ENCODE data around the gene CCDC71. TPM values are rescaled to one million over a fixed set of nuclear protein-coding genes. Genes with fewer than 3 reads are reported as not detected.

CCDC71 gene
- total and polyA plus RNA-seq, 2 donors (not counting 3 experiments of a cell fraction or from before 2014, with no cell fraction given) = 23.5 to 41.6 TPM

DNA sequence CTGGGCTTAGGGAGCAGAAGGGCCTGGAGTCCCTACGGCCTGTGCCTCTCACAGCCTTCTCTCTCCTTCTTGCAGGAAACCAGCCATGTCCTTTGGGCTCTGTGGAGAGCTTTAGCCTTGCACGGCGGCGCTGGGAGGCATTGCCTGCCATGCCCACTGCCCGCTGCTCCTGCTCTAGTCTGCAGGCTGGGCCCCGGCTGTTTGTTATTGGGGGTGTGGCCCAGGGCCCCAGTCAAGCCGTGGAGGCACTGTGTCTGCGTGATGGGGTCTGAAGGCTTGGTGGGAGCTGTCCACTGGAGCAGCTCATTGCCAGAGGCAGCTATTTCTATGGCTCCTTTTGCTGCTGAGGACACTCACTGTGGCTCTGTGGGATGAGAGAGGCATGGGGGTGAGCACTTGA, 9.4 kb upstream of the CCDC71 start:
- H3K36me3 ChIP-seq (ENCODE audit: control insufficient read depth in 2 of 2, extremely low read depth in 1 of 2, insufficient read depth in 2 of 2, low read length in 2 of 2) = peaks cover 0 to 21% of the 10 kb centered on the region in 2 experiments
- no peak overlapping the region for H3K27ac ChIP-seq (ENCODE audit: insufficient read depth, low read depth, low read length)
- BruUV-seq (replicated peaks) = no TSS peak
- no peak overlapping the region for H3K4me3 ChIP-seq (replicated peaks in 1 of 3; ENCODE audit: insufficient read depth in 1 of 3, low read depth in 1 of 3, low read length in 3 of 3)
- ChIA-PET CTCF (interaction anchor here (1.0 to 8.5 kb wide), 2 partner anchors 37 to 274 kb away, joined by 3 to 87 read pairs; no protein-coding TSS in a partner anchor), POLR2A (no interaction called here)
- FAIRE-seq = no peak
- no peaks in the 10 kb centered on the region for H3K27me3 ChIP-seq (ENCODE audit: control insufficient read depth in 2 of 2, insufficient read depth in 2 of 2, low read length in 2 of 2)
- H3K79me2 ChIP-seq (ENCODE audit: control insufficient read depth, insufficient read depth, low read length) = no peaks in the 10 kb centered on the region
- H3K9me3 ChIP-seq (replicated peaks; ENCODE audit: control insufficient read depth, insufficient read depth, low read length) = no peaks in the 10 kb centered on the region
- H3K4me2 ChIP-seq (ENCODE audit: insufficient read depth, low read length) = no peak overlapping the region
- H2AFZ ChIP-seq (ENCODE audit: low read depth, low read length) = no peak overlapping the region
- peaks cover 18% of the 10 kb centered on the region for H3K4me1 ChIP-seq (ENCODE audit: control insufficient read depth, extremely low read depth, insufficient read depth, low read length)
- intact Hi-C loops (cut with micrococcal nuclease) (no loop called here), dilution Hi-C loops (cut with MboI; ENCODE audit: extremely low pct_ligation_motif_present, low sequenced_read_pairs) (no loop called here)
- no peaks in the 10 kb centered on the region for H3K9me1 ChIP-seq (replicated peaks; ENCODE audit: control insufficient read depth, extremely low read depth, insufficient read depth, low read length)
- no peak for DNase-seq (ENCODE audit: low read depth, low spot score)
- no peaks in the 10 kb centered on the region for H4K20me1 ChIP-seq (replicated peaks; ENCODE audit: control insufficient read depth, extremely low read depth, insufficient read depth, low read length)
- no peak overlapping the region for H3K9ac ChIP-seq (replicated peaks; ENCODE audit: extremely low read depth, insufficient read depth, low read length)
- no peak for TF ChIP-seq GATA2 (IDR thresholded peaks at IDR 0.05; ENCODE audit: insufficient read depth, insufficient read length, low read depth, low read length)
- no peak for TF ChIP-seq POLR2AphosphoS5 (IDR thresholded peaks at IDR 0.05; ENCODE audit: insufficient read depth, low read depth, low read length)
- TF ChIP-seq JUN (IDR thresholded peaks at IDR 0.05; ENCODE audit: borderline replicate concordance, insufficient read depth, insufficient read length, low read depth) = no peak
- no peak for TF ChIP-seq FOS (IDR thresholded peaks at IDR 0.05; ENCODE audit: borderline replicate concordance, insufficient read depth, low read length)
- TF ChIP-seq, protein P1, sequence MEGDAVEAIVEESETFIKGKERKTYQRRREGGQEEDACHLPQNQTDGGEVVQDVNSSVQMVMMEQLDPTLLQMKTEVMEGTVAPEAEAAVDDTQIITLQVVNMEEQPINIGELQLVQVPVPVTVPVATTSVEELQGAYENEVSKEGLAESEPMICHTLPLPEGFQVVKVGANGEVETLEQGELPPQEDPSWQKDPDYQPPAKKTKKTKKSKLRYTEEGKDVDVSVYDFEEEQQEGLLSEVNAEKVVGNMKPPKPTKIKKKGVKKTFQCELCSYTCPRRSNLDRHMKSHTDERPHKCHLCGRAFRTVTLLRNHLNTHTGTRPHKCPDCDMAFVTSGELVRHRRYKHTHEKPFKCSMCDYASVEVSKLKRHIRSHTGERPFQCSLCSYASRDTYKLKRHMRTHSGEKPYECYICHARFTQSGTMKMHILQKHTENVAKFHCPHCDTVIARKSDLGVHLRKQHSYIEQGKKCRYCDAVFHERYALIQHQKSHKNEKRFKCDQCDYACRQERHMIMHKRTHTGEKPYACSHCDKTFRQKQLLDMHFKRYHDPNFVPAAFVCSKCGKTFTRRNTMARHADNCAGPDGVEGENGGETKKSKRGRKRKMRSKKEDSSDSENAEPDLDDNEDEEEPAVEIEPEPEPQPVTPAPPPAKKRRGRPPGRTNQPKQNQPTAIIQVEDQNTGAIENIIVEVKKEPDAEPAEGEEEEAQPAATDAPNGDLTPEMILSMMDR (IDR thresholded peaks at IDR 0.05; ENCODE audit: extremely low read depth in 1 of 2, insufficient read depth in 1 of 2, low read depth in 1 of 2, low read length in 2 of 2) = no peak
- no peak for TF ChIP-seq POLR2A (IDR thresholded peaks at IDR 0.05; ENCODE audit: low read depth, low read length)
- TF ChIP-seq MAX (IDR thresholded peaks at IDR 0.05; ENCODE audit: insufficient read depth, insufficient read length) = no peak
- TF ChIP-seq EZH2 (IDR thresholded peaks at IDR 0.05; ENCODE audit: borderline replicate concordance, low read depth, low read length, severe bottlenecking) = no peak
